GM23338 (cell line): Measurements from ENCODE around the gene CYFIP1. TPM values are rescaled to one million over a fixed set of nuclear protein-coding genes. Genes with fewer than 3 reads are reported as not detected.

ENCODE experiments used
- ATAC-seq: fragments of 200-7000 bp; cut with Tn5 transposase; 3 replicates; pipeline ENCODE4 v1.9.1; 2020
- DNase-seq: peaks from one replicate; pipeline ENCODE4 v3.0.0-alpha.2; 2015; ENCODE audit warnings: low spot score
- H2AFZ ChIP-seq: fragments of 200-600 bp; sonication (generic); 2 replicates; pipeline ENCODE4 v1.8.0; 2016; ENCODE audit warnings: antibody characterized with exemption, mild to moderate bottlenecking, moderate library complexity
- H3F3A ChIP-seq: fragments of 200-600 bp; sonication (generic); replicated peaks from 2 replicates; pipeline ENCODE4 v1.8.0; 2017; ENCODE audit warnings: antibody characterized with exemption, mixed run types, low read depth
- H3K27ac ChIP-seq: fragments of 200-600 bp; sonication (generic); 2 replicates; pipeline ENCODE4 v1.6.1; 2016; ENCODE audit warnings: low read depth
- H3K27me3 ChIP-seq: fragments of 200-600 bp; sonication (generic); 2 replicates; pipeline ENCODE4 v1.8.0; 2016; ENCODE audit warnings: mild to moderate bottlenecking, mixed run types, moderate library complexity; ENCODE audit not compliant: insufficient read depth
- H3K36me3 ChIP-seq: fragments of 200-600 bp; sonication (generic); 2 replicates; pipeline ENCODE4 v1.8.0; 2016; ENCODE audit warnings: mild to moderate bottlenecking; ENCODE audit not compliant: insufficient read depth
- H3K4me1 ChIP-seq: fragments of 200-600 bp; sonication (generic); 2 replicates; pipeline ENCODE4 v1.8.0; 2016; ENCODE audit warnings: mild to moderate bottlenecking, moderate library complexity; ENCODE audit not compliant: insufficient read depth
- H3K4me2 ChIP-seq: fragments of 200-600 bp; sonication (generic); 2 replicates; pipeline ENCODE4 v1.7.1; 2017; ENCODE audit warnings: mixed run types
- H3K4me3 ChIP-seq: fragments of 200-600 bp; sonication (generic); 2 replicates; pipeline ENCODE4 v1.6.1; 2016; ENCODE audit warnings: mixed run types
- H3K79me2 ChIP-seq: fragments of 200-600 bp; sonication (generic); replicated peaks from 2 replicates; pipeline ENCODE4 v1.8.0; 2017; ENCODE audit warnings: mild to moderate bottlenecking; ENCODE audit not compliant: insufficient read depth
- H3K9me2 ChIP-seq: fragments of 200-600 bp; sonication (generic); 2 replicates; pipeline ENCODE4 v1.8.0; 2017; ENCODE audit not compliant: insufficient read depth
- H4K20me1 ChIP-seq: fragments of 200-600 bp; sonication (generic); replicated peaks from 2 replicates; pipeline ENCODE4 v1.8.0; 2017; ENCODE audit warnings: mild to moderate bottlenecking; ENCODE audit not compliant: insufficient read depth
- H3K27ac Mint-ChIP-seq: 2 replicates; pipeline ENCODE4 v1.8.0; 2020; ENCODE audit warnings: inconsistent platforms, mild to moderate bottlenecking, moderate library complexity, mixed read lengths
- H3K27me3 Mint-ChIP-seq: 3 replicates; pipeline ENCODE4 v1.8.0; 2022; ENCODE audit warnings: low read depth, mild to moderate bottlenecking, moderate library complexity, mixed read lengths, inconsistent platforms; ENCODE audit not compliant: insufficient read depth, poor library complexity
- H3K36me3 Mint-ChIP-seq: 3 replicates; pipeline ENCODE4 v1.8.0; 2021; ENCODE audit warnings: low read depth, mild to moderate bottlenecking, inconsistent platforms, moderate library complexity, mixed read lengths
- H3K4me1 Mint-ChIP-seq: 3 replicates; pipeline ENCODE4 v1.8.0; 2020; ENCODE audit warnings: mild to moderate bottlenecking, inconsistent platforms, mixed read lengths
- H3K4me3 Mint-ChIP-seq: 3 replicates; pipeline ENCODE4 v1.8.0; 2021; ENCODE audit warnings: moderate library complexity, mild to moderate bottlenecking, inconsistent platforms, mixed read lengths
- H3K9me3 Mint-ChIP-seq: 3 replicates; pipeline ENCODE4 v1.8.0; 2020; ENCODE audit warnings: moderate library complexity, mild to moderate bottlenecking, inconsistent platforms, mixed read lengths
- CREB1 ChIP-seq: fragments of 250-450 bp; sonication (Bioruptor Pico); IDR thresholded peaks from 2 replicates; pipeline ENCODE4 v1.5.0; 2020; ENCODE audit warnings: low read depth, mild to moderate bottlenecking, moderate library complexity
- CTCF ChIP-seq, 2 experiments: fragments of 200-600 bp in 1 of 2; sonication (generic) in 1 of 2; conservative IDR thresholded peaks; 2 replicates each; pipeline versions ENCODE4 v1.5.1 to v1.6.1; 2016 to 2017; ENCODE audit warnings: antibody characterized with exemption in 2 of 2, low read depth in 2 of 2, mild to moderate bottlenecking in 2 of 2, moderate library complexity in 1 of 2
- ETS1 ChIP-seq: IDR thresholded peaks from 2 replicates; pipeline ENCODE4 v1.6.1; 2016; ENCODE audit warnings: antibody characterized with exemption
- EZH2phosphoT487 ChIP-seq: fragments of 200-600 bp; sonication (generic); IDR thresholded peaks from one replicate; pipeline ENCODE4 v1.8.1; 2018; ENCODE audit warnings: antibody characterized with exemption; ENCODE audit not compliant: unreplicated experiment
- JUNB ChIP-seq: IDR thresholded peaks from one replicate; pipeline ENCODE4 v1.6.1; 2016; ENCODE audit warnings: antibody characterized with exemption; ENCODE audit not compliant: unreplicated experiment
- NANOG ChIP-seq: IDR thresholded peaks from 2 replicates; pipeline ENCODE4 v1.6.1; 2016; ENCODE audit warnings: antibody characterized with exemption, borderline replicate concordance
- POLR2AphosphoS5 ChIP-seq: IDR thresholded peaks from 2 replicates; pipeline ENCODE4 v1.6.1; 2016; ENCODE audit warnings: antibody characterized with exemption, low read depth
- REST ChIP-seq: IDR thresholded peaks from one replicate; pipeline ENCODE4 v1.6.1; 2018; ENCODE audit warnings: antibody characterized with exemption; ENCODE audit not compliant: unreplicated experiment
- STAT1 ChIP-seq: IDR thresholded peaks from one replicate; pipeline ENCODE4 v1.6.1; 2016; ENCODE audit warnings: antibody characterized with exemption; ENCODE audit not compliant: unreplicated experiment
- ZNF114 ChIP-seq: fragments of 250-450 bp; sonication (Bioruptor Pico); IDR thresholded peaks from 2 replicates; pipeline ENCODE4 v1.5.0; 2020; ENCODE audit warnings: mild to moderate bottlenecking, moderate library complexity
- ZNF331 ChIP-seq: fragments of 250-450 bp; sonication (Bioruptor Pico); IDR thresholded peaks from 2 replicates; pipeline ENCODE4 v1.5.0; 2020; ENCODE audit warnings: low read depth, mild to moderate bottlenecking, moderate library complexity
- polyA plus RNA-seq: library from polyadenylated mRNA; unstranded; fragments of >200 nt; fragmentation: Nextera tagmentation; extraction: Ambion mirVana; gene quantifications from 2 replicates; pipeline ENCODE4 v1.2.1, GENCODE V29; 2016
- total RNA-seq: library from RNA; depleted of rRNA; stranded (reverse); fragments of >200 nt; shearing (Covaris generic); gene quantifications from 2 replicates; pipeline ENCODE4 v1.2.3, GENCODE V29; 2014

The CYFIP1 gene
- total and polyA plus RNA-seq, 2 experiments from 2014 or later, result 20.0 to 73.9 TPM

GRCh38 chr15:22918596-22919140, 61.5 kb downstream of the CYFIP1 start (continued):
- TF ChIP-seq ETS1 (no peak), EZH2phosphoT487 (no peak), CTCF (conservative IDR thresholded peaks at IDR 0.05; ENCODE audit: low read depth in 2 of 2) (no peak), STAT1 (no peak), POLR2AphosphoS5 (no peak), ZNF114 (CRISPR knock-in tag) (no peak), CREB1 (CRISPR knock-in tag) (no peak), ZNF331 (CRISPR knock-in tag) (no peak)

- H3K27me3 ChIP-seq, result no peaks in the 10 kb centered on the region
- Mint-ChIP-seq H3K27me3 (peaks cover 4% of the 10 kb centered on the region), H3K4me3 (no peak overlapping the region), H3K27ac (no peak overlapping the region), H3K4me1 (peaks cover 3% of the 10 kb centered on the region), H3K9me3 (no peaks in the 10 kb centered on the region), H3K36me3 (peaks cover 14% of the 10 kb centered on the region)
- H3K4me1 ChIP-seq, result no peaks in the 10 kb centered on the region
- no peaks in the 10 kb centered on the region for H3K79me2 ChIP-seq
- no peak for ATAC-seq
- no peak overlapping the region for H3K27ac ChIP-seq
- no peak overlapping the region for H3K4me3 ChIP-seq
- H2AFZ ChIP-seq, result no peak overlapping the region
- H3K4me2 ChIP-seq, result no peak overlapping the region
- no peaks in the 10 kb centered on the region for H3K9me2 ChIP-seq
- no peaks in the 10 kb centered on the region for H3F3A ChIP-seq
- DNase-seq, result no peak
- H3K36me3 ChIP-seq, result no peaks in the 10 kb centered on the region
- no peaks in the 10 kb centered on the region; the same call in 1 of the 2 replicates for H4K20me1 ChIP-seq
- TF ChIP-seq ETS1 (no peak), STAT1 (no peak), NANOG (no peak), REST (no peak), ZNF331 (CRISPR knock-in tag) (no peak), JUNB (no peak), POLR2AphosphoS5 (no peak), CTCF (conservative IDR thresholded peaks at IDR 0.05; ENCODE audit: low read depth in 2 of 2) (no peak), CREB1 (CRISPR knock-in tag) (no peak)
Measured at GRCh38 chr15:22918056-22918455, 62.1 kb downstream of the CYFIP1 start.
